Measurements from ENCODE around the gene MPND.
A peak's percentile ranks its signal among the peaks of the same experiment; 100 is the strongest.

MPND gene, protein sequence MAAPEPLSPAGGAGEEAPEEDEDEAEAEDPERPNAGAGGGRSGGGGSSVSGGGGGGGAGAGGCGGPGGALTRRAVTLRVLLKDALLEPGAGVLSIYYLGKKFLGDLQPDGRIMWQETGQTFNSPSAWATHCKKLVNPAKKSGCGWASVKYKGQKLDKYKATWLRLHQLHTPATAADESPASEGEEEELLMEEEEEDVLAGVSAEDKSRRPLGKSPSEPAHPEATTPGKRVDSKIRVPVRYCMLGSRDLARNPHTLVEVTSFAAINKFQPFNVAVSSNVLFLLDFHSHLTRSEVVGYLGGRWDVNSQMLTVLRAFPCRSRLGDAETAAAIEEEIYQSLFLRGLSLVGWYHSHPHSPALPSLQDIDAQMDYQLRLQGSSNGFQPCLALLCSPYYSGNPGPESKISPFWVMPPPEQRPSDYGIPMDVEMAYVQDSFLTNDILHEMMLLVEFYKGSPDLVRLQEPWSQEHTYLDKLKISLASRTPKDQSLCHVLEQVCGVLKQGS

DNA sequence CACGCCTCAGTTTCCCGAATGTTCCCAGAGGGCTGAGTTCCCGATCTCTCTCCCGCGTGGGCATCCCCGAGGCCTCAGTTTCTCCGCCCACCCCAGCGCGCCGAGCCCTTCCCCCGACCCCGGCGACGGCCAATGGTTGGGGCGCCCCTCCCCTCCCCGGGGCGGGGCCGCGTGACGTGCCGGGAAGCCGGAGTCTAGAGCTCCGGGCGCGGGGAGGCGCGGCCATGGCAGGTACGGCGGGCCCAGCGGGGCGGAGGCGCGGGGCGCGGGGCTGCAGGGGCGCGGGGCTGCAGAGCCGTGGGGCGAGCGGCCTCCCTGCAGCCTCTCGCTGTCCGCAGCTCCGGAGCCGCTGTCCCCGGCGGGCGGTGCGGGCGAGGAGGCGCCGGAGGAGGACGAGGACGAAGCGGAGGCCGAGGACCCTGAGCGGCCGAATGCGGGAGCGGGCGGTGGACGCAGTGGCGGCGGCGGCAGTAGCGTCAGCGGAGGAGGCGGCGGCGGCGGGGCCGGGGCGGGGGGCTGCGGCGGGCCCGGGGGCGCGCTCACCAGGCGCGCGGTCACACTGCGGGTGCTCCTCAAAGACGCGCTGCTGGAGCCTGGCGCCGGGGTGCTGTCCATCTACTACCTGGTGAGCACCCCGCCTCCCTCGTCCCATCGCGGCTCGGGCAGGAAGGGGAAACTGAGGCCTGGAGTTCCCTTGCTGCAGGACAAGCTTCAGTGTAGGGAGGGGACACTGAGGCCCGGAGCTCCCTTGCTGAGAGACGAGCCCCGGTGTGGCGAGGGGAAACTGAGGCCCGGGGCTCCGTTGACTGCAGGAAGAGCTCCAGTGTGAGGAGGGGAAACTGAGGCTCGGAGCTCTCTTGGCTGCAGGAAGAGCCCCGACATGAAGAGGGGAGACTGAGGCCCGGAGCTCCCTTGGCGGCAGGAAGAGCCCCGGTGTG is at the start of gene MPND:
Gene MPND (plus strand): TSS at position 193 of the 938 bp plus-strand sequence. CDS start 32 bp downstream, at position 225.
- ATAC-seq = peak; percentile 83

DNA sequence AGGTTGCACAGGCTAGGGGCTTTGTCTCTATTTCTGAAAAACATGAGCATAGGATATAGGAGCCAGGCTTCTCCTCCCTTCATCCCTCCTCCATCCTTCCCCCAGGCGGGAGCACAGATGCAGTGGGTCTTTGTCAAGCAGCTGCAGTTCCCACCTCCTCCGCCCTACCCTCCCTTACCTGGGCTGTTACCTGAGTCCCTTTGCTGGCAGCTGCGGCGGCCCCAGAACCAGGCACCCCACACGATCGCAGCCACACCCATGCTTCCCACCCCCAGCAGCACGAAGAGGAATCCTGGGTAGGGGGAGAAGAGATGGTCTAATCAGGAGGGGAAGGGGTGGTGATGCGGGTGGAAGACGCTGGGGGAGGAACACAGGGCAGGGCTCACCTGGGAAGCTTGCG is 49.0 kb upstream of the MPND start:
- no peak for TF ChIP-seq CSDC2 (CRISPR knock-in tag; IDR thresholded peaks at IDR 0.05)
- TF ChIP-seq ZFP3 (CRISPR knock-in tag; IDR thresholded peaks at IDR 0.05) = no peak
- TF ChIP-seq, protein P1, sequence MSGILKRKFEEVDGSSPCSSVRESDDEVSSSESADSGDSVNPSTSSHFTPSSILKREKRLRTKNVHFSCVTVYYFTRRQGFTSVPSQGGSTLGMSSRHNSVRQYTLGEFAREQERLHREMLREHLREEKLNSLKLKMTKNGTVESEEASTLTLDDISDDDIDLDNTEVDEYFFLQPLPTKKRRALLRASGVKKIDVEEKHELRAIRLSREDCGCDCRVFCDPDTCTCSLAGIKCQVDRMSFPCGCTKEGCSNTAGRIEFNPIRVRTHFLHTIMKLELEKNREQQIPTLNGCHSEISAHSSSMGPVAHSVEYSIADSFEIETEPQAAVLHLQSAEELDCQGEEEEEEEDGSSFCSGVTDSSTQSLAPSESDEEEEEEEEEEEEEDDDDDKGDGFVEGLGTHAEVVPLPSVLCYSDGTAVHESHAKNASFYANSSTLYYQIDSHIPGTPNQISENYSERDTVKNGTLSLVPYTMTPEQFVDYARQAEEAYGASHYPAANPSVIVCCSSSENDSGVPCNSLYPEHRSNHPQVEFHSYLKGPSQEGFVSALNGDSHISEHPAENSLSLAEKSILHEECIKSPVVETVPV (CRISPR knock-in tag; IDR thresholded peaks at IDR 0.05) = no peak
- TF ChIP-seq GLIS3 (CRISPR knock-in tag; IDR thresholded peaks at IDR 0.05) = no peak
- TF ChIP-seq, protein P2, sequence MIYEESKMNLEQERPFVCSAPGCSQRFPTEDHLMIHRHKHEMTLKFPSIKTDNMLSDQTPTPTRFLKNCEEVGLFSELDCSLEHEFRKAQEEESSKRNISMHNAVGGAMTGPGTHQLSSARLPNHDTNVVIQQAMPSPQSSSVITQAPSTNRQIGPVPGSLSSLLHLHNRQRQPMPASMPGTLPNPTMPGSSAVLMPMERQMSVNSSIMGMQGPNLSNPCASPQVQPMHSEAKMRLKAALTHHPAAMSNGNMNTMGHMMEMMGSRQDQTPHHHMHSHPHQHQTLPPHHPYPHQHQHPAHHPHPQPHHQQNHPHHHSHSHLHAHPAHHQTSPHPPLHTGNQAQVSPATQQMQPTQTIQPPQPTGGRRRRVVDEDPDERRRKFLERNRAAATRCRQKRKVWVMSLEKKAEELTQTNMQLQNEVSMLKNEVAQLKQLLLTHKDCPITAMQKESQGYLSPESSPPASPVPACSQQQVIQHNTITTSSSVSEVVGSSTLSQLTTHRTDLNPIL (CRISPR knock-in tag; IDR thresholded peaks at IDR 0.05; ENCODE audit: low read depth) = no peak
- no peak for TF ChIP-seq OSR1 (CRISPR knock-in tag; IDR thresholded peaks at IDR 0.05)
- TF ChIP-seq TOX (CRISPR knock-in tag; IDR thresholded peaks at IDR 0.05; ENCODE audit: borderline replicate concordance) = no peak
- TF ChIP-seq ZNF8 (CRISPR knock-in tag; IDR thresholded peaks at IDR 0.05) = no peak
- no peak for TF ChIP-seq ARNTL (CRISPR knock-in tag; IDR thresholded peaks at IDR 0.05; ENCODE audit: borderline replicate concordance, low read depth)

More for the DNA sequence above, at the start of gene MPND:
- TF ChIP-seq CSDC2 (CRISPR knock-in tag; IDR thresholded peaks at IDR 0.05) (no peak), ESRRG (CRISPR knock-in tag; IDR thresholded peaks at IDR 0.05) (no peak), ISL1 (CRISPR knock-in tag; IDR thresholded peaks at IDR 0.05) (no peak), BACH2 (CRISPR knock-in tag; IDR thresholded peaks at IDR 0.05; ENCODE audit: borderline replicate concordance) (no peak), ZFP30 (CRISPR knock-in tag; IDR thresholded peaks at IDR 0.05) (no peak), OSR1 (CRISPR knock-in tag; IDR thresholded peaks at IDR 0.05) (no peak), TCF4 (CRISPR knock-in tag; IDR thresholded peaks at IDR 0.05; ENCODE audit: borderline replicate concordance) (no peak), ZNF565 (CRISPR knock-in tag; conservative IDR thresholded peaks at IDR 0.05; ENCODE audit: low read depth) (no peak), GLIS3 (CRISPR knock-in tag; IDR thresholded peaks at IDR 0.05) (no peak), RARB (CRISPR knock-in tag; IDR thresholded peaks at IDR 0.05) (no peak), ZFP3 (CRISPR knock-in tag; IDR thresholded peaks at IDR 0.05) (no peak), ARNTL (CRISPR knock-in tag; IDR thresholded peaks at IDR 0.05; ENCODE audit: borderline replicate concordance, low read depth) (no peak), PPARA (CRISPR knock-in tag; IDR thresholded peaks at IDR 0.05; ENCODE audit: borderline replicate concordance) (no peak), ZNF70 (CRISPR knock-in tag; IDR thresholded peaks at IDR 0.05) (no peak), ZC3H10 (CRISPR knock-in tag; IDR thresholded peaks at IDR 0.05) (no peak)
- TF ChIP-seq, protein P2 (CRISPR knock-in tag; IDR thresholded peaks at IDR 0.05; ENCODE audit: low read depth) = no peak
- TF ChIP-seq, protein P3, sequence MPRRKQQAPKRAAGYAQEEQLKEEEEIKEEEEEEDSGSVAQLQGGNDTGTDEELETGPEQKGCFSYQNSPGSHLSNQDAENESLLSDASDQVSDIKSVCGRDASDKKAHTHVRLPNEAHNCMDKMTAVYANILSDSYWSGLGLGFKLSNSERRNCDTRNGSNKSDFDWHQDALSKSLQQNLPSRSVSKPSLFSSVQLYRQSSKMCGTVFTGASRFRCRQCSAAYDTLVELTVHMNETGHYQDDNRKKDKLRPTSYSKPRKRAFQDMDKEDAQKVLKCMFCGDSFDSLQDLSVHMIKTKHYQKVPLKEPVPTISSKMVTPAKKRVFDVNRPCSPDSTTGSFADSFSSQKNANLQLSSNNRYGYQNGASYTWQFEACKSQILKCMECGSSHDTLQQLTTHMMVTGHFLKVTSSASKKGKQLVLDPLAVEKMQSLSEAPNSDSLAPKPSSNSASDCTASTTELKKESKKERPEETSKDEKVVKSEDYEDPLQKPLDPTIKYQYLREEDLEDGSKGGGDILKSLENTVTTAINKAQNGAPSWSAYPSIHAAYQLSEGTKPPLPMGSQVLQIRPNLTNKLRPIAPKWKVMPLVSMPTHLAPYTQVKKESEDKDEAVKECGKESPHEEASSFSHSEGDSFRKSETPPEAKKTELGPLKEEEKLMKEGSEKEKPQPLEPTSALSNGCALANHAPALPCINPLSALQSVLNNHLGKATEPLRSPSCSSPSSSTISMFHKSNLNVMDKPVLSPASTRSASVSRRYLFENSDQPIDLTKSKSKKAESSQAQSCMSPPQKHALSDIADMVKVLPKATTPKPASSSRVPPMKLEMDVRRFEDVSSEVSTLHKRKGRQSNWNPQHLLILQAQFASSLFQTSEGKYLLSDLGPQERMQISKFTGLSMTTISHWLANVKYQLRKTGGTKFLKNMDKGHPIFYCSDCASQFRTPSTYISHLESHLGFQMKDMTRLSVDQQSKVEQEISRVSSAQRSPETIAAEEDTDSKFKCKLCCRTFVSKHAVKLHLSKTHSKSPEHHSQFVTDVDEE (CRISPR knock-in tag; IDR thresholded peaks at IDR 0.05) = no peak
- TF ChIP-seq, protein P1 (CRISPR knock-in tag; IDR thresholded peaks at IDR 0.05) = no peak

More for the DNA sequence above, 49.0 kb upstream of the MPND start:
- ATAC-seq = no peak
